HG02571 (cell line): ENCODE measurements around the gene GPRC5B.

Experiments used
- ATAC-seq: cut with Tn5 transposase; IDR thresholded peaks from one replicate; pipeline ENCODE4 v1.9.1; 2021; ENCODE audit warnings: mild to moderate bottlenecking, moderate library complexity; ENCODE audit not compliant: unreplicated experiment

GPRC5B gene

GRCh38 chr16:19874026-19874425, 10.6 kb downstream of the GPRC5B start:
- ATAC-seq = no peak

- ATAC-seq = no peak
These were observed 11.7 kb downstream of the GPRC5B start for GRCh38 chr16:19872935-19873334.

- ATAC-seq = no peak
These were observed 12.3 kb downstream of the GPRC5B start for GRCh38 chr16:19872179-19872863.

GRCh38 chr16:19871721-19872120, 12.9 kb downstream of the GPRC5B start:
- no peak for ATAC-seq

- ATAC-seq = no peak
These were observed 16.2 kb downstream of the GPRC5B start for GRCh38 chr16:19868421-19868820.

GRCh38 chr16:19864566-19864965, 20.1 kb downstream of the GPRC5B start:
- ATAC-seq = no peak

GRCh38 chr16:19863990-19864389, 20.7 kb downstream of the GPRC5B start:
- ATAC-seq = no peak

- ATAC-seq = no peak
These were observed 22.8 kb downstream of the GPRC5B start for GRCh38 chr16:19861811-19862327.

GRCh38 chr16:19861133-19861532, 23.5 kb downstream of the GPRC5B start:
- ATAC-seq = no peak

GRCh38 chr16:19860166-19861041, 24.2 kb downstream of the GPRC5B start:
- no peak for ATAC-seq

GRCh38 chr16:19859603-19860002, 25.0 kb downstream of the GPRC5B start:
- no peak for ATAC-seq

GRCh38 chr16:19859166-19859565, 25.5 kb downstream of the GPRC5B start:
- no peak for ATAC-seq

- no peak for ATAC-seq
These were observed 26.2 kb downstream of the GPRC5B start for GRCh38 chr16:19858340-19859018.

- ATAC-seq = no peak
These were observed 26.9 kb downstream of the GPRC5B start for GRCh38 chr16:19857593-19858339.

GRCh38 chr16:19856120-19856519, 28.5 kb downstream of the GPRC5B start:
- no peak for ATAC-seq

GRCh38 chr16:19854543-19854876, 30.1 kb downstream of the GPRC5B start:
- ATAC-seq = no peak

GRCh38 chr16:19853742-19854542, 30.7 kb downstream of the GPRC5B start:
- no peak for ATAC-seq

- no peak for ATAC-seq
These were observed 31.4 kb downstream of the GPRC5B start for GRCh38 chr16:19853132-19853741.

GRCh38 chr16:19851476-19851875, 33.2 kb downstream of the GPRC5B start:
- no peak for ATAC-seq
